NAMALWA (cell line): ENCODE results near the gene GNPDA2.
"Not testable (repeated sequence)": the region's sequence is repeated elsewhere in the genome, so short reads cannot be mapped to it uniquely, and the experiment has no call there.

Source experiments
- DNase-seq: peaks from one replicate; pipeline ENCODE4 v3.0.0-alpha.2; 2015; ENCODE audit warnings: low spot score

The GNPDA2 gene

GRCh38 chr4:44726038-44726871, at the start of gene GNPDA2:
Gene GNPDA2, minus strand, starts transcription at chr4:44726556. Its CDS starts 4,349 bp downstream, at chr4:44722207.
- peak; percentile 92 for DNase-seq

DNA sequence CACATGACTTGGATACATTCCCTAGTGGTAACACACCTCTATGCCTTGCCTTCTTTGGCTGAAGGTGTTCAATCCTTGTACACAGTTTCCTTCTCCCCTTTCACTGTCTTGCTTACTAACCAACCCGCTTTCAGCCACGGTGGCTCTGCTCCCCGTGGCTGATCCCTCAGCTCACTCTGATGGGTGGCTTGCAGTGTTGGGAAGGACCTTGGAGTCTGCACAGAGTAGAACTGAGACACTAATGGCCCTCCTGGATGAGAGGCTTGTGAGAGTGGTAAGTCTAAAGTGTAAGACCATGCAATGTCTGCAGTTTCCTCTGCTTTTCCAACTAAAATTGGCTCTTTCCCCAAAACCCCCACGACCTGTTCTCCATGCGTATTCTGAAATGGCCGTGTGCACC, 46.0 kb upstream of the GNPDA2 start:
- DNase-seq: no peak

- DNase-seq: no peak
Observed at GRCh38 chr4:44771789-44772188, 45.4 kb upstream of the GNPDA2 start.

DNA sequence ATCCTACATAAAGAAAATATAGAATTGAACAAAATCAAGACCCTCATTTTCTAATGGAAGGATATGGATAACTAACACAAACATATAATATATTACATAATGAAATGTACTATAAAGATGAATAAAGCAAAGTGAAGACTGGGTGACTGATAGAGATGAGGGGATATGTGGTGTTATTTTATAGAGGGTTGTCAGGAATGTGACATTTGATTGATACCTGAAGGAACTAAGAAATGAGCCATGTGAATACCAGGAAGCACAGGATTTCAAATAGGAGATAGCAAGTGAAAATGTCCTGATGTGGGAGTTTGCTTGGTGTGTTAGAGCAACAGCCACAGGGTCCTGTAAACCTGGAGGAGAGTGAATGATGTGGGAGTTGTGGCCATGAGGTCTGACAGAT, 40.1 kb upstream of the GNPDA2 start:
- no peak for DNase-seq

- DNase-seq: no peak
Observed at GRCh38 chr4:44765116-44765515, 38.8 kb upstream of the GNPDA2 start.

DNA sequence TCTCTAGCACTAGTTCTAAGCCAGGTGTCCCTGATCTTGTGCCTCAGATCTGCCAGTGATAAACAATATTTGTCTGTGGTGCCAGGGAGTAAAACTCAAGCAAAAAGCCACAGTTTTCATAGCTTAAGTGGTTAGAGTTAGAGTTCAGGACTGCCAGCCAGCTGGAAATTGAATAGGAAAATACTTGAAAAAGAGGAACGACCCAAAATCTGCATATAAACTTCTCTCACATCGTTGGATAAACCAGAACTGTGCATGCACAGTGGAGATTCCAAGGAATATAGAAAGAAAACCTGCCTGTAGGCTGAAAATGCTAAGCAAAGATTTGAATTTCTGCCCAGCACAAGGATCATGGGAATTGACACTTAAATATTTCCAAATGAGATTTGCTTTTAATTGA, 35.0 kb upstream of the GNPDA2 start:
- no peak for DNase-seq

- peak; percentile 68 for DNase-seq
Observed at GRCh38 chr4:44760142-44760898, 34.0 kb upstream of the GNPDA2 start.

- DNase-seq: no peak
Observed at GRCh38 chr4:44756559-44756958, 30.2 kb upstream of the GNPDA2 start.

DNA sequence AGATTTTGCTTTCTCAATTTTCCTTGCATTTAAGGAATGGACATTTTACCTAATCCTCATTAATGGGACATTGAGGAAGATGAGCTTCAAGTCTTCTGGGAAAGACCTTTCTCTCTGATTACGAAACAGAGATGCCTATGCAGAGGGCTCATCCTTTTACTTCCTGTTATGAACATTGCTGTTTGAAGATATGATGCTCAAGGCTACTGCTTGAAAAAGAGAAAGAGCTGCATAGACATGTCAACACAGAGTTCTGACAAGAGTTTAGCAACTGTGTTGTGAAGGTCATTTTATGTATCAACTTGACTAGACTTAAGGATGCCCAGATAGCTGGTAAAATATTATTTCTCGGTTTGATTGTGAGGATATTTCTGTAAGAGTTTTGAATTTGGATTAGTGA, 13.8 kb upstream of the GNPDA2 start:
- DNase-seq: no peak

DNA sequence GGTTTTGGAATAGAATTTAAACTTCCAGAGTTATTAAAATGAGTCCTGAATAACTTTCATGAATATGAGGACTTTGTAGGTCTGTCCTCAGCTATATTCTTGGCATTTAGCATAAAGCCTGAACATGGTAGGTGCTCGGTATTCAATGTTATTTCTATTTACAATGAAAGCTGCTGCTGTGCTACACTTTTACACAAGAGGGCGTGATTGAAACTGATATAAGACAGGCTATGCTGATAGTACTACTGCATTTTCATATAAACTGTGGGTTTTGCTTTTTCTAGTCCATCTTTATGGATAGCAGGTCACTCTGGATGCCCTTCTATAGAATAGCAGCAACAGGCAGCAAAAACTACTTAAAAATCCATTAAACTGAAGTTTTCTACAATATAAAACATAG, 12.3 kb upstream of the GNPDA2 start:
- DNase-seq: peak; percentile 66

DNA sequence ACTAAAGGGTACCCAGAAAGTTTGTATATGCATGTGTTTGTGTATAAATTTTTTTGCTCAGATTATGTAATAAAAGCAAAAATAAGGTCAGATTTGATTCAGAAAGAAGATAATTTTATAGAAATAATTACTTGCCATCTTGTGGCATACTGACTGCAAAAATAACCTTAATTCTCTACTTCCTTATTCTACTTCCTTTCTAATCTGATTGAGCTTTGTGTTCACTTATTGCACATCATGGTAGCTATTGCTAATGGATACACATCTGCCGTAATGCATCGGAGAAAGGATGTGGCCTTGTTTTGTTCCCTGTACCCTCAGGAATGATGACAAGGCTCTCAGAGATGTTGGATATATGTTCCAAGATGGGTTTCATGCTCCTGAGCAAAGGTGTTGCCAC, 10.5 kb upstream of the GNPDA2 start:
- DNase-seq: peak; percentile 12

DNA sequence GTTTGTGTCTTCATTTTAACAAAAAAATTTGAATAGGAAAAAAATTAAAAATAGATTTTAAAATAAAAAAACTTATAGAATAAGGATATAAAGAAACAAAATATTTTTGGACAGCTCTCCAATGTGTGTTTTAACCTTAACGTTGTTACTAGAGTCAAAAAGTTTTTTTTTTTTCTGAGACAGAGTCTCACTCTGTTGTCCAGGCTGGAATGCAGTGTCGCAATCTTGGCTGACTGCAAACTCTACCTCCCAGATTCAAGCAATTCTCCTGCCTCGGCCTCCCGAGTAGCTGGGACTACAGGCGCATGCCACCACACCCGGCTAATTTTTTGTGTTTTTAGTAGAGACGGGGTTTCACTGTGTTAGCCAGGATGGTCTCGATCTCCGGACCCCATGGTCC, 2.3 kb upstream of the GNPDA2 start:
- not testable (repeated sequence) for DNase-seq

DNA sequence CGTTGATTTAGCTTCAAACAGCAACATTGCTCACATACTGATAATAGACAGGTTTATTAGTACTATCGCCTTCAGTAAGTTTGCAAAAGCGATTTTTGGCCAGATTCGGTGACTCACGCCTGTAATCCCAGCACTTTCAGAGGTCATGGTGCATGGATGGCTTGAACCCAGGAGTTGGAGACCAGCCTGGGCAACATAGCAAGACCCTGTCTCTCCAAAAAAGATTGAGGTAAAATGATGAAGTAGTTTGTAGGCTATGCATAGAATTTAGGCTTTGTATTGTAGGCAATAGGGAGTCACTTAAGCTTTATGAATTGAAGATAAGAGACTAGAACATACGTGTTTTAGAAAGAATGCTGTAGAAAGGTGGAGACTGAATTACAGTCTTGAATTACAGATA, 1.1 kb upstream of the GNPDA2 start:
- DNase-seq: no peak

- DNase-seq: no peak
Observed at GRCh38 chr4:44725726-44726037, 674 bp downstream of the GNPDA2 start.

DNA sequence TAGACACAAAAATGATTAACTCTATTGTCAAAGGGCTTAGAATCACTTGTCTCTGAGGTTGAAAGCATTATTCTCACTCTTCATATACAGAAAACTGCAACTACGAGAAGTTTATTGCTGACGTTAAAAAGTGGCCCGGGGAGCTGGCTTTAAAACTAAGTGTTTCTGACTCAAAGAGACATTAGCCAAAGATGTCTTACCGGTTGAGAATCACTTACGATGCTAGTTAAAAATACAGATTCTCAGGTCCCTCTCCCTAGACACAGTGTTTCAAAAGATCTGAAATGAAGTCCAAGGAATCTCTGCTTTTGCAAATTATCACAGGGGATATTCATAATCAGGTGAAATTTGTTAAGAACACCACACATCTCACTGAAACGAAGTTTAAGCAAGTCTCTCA, 1.2 kb downstream of the GNPDA2 start:
- DNase-seq: no peak

DNA sequence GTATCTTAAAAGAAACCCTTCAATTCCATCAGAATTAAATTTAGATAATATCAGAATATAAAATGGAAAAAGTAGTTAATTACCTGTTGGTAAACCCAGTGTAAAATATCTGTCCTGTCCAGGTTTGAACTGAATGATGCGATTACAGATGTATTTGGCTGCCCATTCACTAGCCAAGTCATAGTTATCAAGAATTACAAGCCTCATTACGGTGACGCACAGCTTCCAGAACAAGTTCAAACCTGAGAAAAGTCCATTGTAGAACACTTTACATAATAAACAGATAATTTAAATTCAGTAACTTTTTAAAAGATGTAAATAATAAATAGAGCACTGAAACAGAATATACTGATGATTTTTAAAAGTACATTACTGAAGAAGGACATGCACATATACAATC, 4.4 kb downstream of the GNPDA2 start:
- no peak for DNase-seq

- no peak for DNase-seq
Observed at GRCh38 chr4:44720371-44720770, 6.0 kb downstream of the GNPDA2 start.

GRCh38 chr4:44716597-44716996, 9.8 kb downstream of the GNPDA2 start:
- no peak for DNase-seq

DNA sequence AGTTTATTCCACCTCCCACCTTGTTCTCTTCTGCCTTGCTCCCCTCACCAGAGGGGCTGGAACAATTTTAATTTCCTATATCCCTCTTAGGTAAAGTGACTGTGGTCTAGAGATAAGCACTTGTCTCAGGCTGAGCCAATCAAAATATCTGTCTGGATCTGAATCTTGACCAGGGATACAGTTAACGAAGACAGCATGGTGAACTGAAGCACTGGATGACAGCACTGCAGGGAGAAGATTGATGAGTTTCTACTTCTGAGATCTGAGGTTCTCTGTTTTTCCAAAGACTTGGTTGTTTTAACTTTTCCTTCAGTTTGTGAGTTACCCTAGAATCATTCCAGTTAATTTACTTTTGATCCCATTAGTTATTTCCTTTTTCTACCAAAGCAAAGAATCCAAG, 13.2 kb downstream of the GNPDA2 start:
- no peak for DNase-seq

- no peak for DNase-seq
Observed at GRCh38 chr4:44704673-44705072, 21.7 kb downstream of the GNPDA2 start.

GRCh38 chr4:44701037-44701436, 25.3 kb downstream of the GNPDA2 start:
- no peak for DNase-seq

DNA sequence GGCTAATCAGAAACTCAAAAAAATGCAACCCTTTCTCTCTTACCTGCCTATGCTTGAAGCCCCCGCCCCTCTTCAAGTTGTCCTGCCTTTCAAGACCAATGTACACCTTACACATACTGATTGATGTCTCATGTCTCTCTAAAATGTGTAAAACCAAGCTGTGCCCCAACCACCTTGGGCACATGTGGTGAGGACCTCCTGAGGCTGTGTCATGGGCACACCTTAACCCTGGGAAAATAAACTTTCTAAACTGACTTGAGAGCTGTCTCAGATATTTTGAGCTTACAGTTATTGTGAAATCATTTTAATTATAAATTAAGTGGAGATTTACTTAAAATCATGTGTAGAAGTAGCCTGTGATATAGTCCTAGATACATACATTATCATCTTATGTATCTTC, 25.9 kb downstream of the GNPDA2 start:
- DNase-seq: no peak

DNA sequence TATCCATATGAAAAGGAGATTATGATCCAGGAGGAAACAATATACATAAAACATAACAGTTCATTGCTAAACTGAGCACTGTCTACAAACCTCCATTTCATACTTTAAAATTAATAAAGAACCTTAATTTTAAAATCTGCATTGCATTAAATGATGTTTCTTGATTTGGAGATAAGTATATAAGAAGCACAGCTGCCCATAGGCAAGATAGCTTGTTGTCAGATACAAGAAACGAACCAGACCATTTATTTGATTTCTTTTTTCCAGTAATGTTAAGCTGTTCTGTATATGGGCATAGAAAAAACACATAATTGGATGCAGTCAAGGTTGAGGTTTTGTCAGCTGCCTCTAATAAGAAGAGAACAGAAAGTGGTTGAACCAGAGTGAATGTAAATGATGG, 41.7 kb downstream of the GNPDA2 start:
- DNase-seq: no peak

DNA sequence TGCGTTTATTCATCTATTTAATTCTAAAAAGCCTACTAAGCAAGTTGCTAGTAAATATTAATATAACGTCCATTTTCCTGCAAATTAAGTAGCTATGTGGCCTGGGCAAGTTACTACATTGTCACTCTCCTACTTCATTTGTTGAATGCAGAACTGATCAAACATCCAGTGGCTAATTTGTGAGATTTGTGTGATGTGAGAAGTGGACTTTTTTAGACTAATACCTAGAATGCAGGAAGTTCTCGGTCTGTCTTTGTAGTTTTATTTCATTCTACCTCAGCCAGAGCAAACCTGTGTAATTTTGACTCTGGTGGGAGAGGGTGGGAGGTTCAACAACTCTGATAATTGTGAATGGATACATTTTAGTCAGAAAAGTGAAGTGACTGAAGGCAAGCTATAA, 47.3 kb downstream of the GNPDA2 start:
- no peak for DNase-seq
